ENCODE measurements around the gene SLC5A5.
A peak's percentile ranks its signal among the peaks of the same experiment; 100 is the strongest.
"Not testable (repeated sequence)": the region's sequence is repeated elsewhere in the genome, so short reads cannot be mapped to it uniquely, and the experiment has no call there.

The SLC5A5 gene

DNA sequence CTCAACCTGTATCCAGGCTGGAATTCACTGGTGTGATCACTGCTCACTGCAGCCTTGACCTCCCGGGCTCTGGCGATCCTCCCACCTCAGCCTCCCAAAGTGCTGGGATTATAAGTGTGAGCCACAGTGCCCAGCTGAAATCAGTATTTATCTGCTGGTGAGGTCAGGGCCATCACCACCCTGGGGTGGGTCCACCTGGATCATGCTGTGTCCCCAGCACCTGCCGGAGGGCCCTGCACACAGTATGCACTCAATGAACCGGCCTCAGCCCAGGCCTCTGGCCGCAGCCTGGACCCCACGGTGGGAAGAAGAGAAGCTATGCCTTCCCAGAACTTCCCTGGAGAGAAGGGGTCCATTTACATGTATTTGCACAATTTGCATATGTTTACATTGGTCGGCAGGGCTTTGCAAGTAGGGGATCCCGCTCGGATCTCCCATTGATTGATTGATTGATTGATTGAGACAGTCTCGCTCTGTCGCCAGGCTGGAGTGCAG is 2.6 kb upstream of the SLC5A5 start:
- Mint-ChIP-seq H3K36me3 (ENCODE audit: insufficient read depth) (peaks cover 14% of the 10 kb centered on the region), H3K4me3 (no peak overlapping the region), H3K9me3 (no peaks in the 10 kb centered on the region), H3K27ac (ENCODE audit: low read depth) (peak overlapping the region; percentile 77), H3K27me3 (no peaks in the 10 kb centered on the region), H3K4me1 (no peaks in the 10 kb centered on the region)
- ATAC-seq (replicated peaks; ENCODE audit: extremely low read depth, poor library complexity, severe bottlenecking) (no peak), DNase-seq (ENCODE audit: low spot score in 2 of 2) (no peak)

DNA sequence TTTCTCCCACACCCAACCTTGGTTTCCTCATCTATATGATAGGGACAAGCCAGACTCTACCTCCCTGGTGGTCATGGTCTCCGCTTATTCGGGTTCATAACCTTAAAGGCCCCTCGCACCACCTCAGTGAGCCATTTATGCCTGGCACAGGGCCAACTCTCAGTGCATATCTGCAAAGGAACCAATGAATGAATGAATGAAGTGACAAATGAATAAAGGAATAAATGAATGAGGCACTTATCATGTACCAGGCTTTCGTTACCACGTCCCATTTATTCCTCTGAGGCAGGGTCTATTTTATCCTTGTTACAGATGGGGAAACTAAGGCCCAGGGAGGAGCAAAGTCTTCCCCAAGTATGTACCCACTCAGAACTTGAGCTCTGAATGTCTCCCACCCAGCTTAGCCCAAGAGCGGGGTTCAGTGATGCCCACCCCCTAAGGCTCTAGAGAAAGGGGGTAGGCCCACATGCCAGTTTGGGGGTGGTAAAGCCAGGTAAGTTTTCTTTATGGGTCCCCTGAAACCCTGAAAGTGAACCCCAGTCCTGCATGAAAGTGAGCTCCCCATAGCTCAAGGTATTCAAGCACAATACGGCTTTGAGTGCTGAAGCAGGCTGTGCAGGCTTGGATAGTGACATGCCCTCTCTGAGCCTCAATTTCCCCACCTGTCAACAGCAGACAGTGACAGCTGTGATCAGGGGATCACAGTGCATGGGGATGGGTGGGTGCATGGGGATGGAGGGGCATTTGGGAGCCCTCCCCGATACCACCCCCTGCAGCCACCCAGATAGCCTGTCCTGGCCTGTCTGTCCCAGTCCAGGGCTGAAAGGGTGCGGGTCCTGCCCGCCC is 490 bp upstream of the SLC5A5 start:
- ATAC-seq (replicated peaks; ENCODE audit: extremely low read depth, poor library complexity, severe bottlenecking) (no peak), DNase-seq (ENCODE audit: low spot score in 2 of 2) (no peak)
- peak overlapping the region; percentile 68 for H3K4me3 Mint-ChIP-seq
- no peaks in the 10 kb centered on the region for H3K36me3 Mint-ChIP-seq (ENCODE audit: insufficient read depth)
- peak overlapping the region; percentile 74 for H3K27ac Mint-ChIP-seq (ENCODE audit: low read depth)
- H3K27me3 Mint-ChIP-seq, result no peaks in the 10 kb centered on the region
- no peaks in the 10 kb centered on the region for H3K9me3 Mint-ChIP-seq
- H3K4me1 Mint-ChIP-seq, result peaks cover 6% of the 10 kb centered on the region

DNA sequence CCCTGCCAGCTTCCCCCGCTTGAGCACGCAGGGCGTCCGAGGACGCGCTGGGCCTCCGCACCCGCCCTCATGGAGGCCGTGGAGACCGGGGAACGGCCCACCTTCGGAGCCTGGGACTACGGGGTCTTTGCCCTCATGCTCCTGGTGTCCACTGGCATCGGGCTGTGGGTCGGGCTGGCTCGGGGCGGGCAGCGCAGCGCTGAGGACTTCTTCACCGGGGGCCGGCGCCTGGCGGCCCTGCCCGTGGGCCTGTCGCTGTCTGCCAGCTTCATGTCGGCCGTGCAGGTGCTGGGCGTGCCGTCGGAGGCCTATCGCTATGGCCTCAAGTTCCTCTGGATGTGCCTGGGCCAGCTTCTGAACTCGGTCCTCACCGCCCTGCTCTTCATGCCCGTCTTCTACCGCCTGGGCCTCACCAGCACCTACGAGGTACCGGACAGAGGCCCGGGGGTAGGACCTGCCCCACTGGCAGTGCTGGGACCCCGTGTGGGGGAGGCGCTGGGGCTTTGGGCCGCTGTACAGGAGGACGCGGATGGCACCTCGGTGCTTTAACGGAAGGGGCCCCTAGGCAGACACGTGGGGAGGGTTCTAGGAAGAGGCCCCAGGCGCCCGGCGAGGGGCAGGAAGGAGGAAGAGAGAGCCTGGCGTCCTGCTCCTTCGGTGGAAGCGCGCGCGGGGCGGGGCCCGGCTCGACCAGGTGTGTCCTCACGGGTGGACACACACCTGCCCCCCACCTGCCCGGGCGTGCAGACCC is 681 bp downstream of the SLC5A5 start:
- DNase-seq (ENCODE audit: low spot score in 2 of 2) (no peak), ATAC-seq (replicated peaks; ENCODE audit: extremely low read depth, poor library complexity, severe bottlenecking) (no peak)
- H3K4me1 Mint-ChIP-seq, result peaks cover 6% of the 10 kb centered on the region
- H3K27ac Mint-ChIP-seq (ENCODE audit: low read depth), result peak overlapping the region; percentile 74
- H3K9me3 Mint-ChIP-seq, result no peaks in the 10 kb centered on the region
- H3K4me3 Mint-ChIP-seq, result peak overlapping the region; percentile 68
- no peaks in the 10 kb centered on the region for H3K27me3 Mint-ChIP-seq
- no peaks in the 10 kb centered on the region for H3K36me3 Mint-ChIP-seq (ENCODE audit: insufficient read depth)

DNA sequence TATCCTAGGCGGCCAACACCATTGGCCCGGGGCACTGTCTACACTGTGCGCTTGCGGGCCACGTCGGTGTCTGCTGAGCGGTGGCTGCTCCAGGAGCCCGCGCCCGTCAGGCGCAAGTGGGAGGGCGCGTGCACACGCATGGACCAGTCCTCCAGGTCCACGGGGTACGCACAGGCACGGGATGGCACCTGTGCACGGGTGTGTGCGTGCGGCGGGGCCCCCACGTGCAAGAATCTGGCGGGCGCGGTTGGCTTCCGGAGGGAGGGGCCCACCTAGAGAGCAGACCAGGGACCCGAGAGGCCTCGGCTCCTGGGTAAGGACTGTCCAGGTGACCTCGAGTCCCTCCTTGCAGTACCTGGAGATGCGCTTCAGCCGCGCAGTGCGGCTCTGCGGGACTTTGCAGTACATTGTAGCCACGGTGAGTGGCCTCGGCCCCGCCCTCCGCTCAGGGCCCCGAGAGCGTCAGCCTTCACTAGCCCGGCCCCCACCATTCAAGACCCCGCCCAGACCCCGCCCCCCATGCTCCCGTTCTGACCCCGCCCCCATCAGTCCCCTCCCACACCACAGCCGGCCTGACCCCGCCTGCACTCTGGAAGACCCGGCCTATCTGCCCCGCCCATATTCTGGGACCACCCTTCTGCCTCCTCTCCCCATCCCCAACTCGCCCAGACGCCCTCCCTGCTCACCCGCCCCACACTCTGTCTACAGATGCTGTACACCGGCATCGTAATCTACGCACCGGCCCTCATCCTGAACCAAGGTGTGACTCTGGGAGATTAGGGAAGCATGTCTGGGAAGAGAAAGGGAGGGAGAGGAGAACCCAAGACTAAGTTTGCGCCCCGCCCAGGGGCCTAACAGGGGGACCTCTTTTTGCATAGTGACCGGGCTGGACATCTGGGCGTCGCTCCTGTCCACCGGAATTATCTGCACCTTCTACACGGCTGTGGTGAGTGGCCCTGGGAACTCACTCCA is 2.3 kb downstream of the SLC5A5 start:
- Mint-ChIP-seq H3K27me3 (no peaks in the 10 kb centered on the region), H3K36me3 (ENCODE audit: insufficient read depth) (no peaks in the 10 kb centered on the region), H3K27ac (ENCODE audit: low read depth) (no peak overlapping the region), H3K9me3 (no peaks in the 10 kb centered on the region), H3K4me3 (peak overlapping the region; percentile 52), H3K4me1 (peaks cover 6% of the 10 kb centered on the region)
- ATAC-seq (replicated peaks; ENCODE audit: extremely low read depth, poor library complexity, severe bottlenecking), result peak; percentile 80
- no peak for DNase-seq (ENCODE audit: low spot score in 2 of 2)

DNA sequence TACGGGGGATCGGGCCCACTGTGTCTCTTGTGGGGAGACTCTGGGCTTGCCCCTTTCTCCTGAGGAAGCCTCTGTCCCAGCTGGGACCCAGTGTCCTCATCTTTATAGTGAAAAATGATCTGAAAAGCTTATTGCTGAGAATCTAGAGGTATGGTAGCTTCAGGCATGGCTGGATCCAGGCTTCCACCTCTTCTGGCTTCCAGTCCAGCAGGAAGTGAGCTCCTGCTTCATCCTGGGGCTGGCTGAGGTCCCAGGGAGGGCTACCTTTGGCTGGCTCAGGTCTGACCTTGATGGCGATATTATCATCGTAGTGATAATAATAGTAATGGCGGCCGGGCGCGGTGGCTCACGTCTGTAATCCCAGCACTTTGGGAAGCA is 3.0 kb downstream of the SLC5A5 start:
- DNase-seq (ENCODE audit: low spot score in 2 of 2) (no peak), ATAC-seq (replicated peaks; ENCODE audit: extremely low read depth, poor library complexity, severe bottlenecking) (no peak)
- Mint-ChIP-seq H3K27me3 (no peaks in the 10 kb centered on the region), H3K4me3 (peak overlapping the region; percentile 52), H3K36me3 (ENCODE audit: insufficient read depth) (no peaks in the 10 kb centered on the region), H3K4me1 (peaks cover 6% of the 10 kb centered on the region), H3K27ac (ENCODE audit: low read depth) (no peak overlapping the region), H3K9me3 (no peaks in the 10 kb centered on the region)

DNA sequence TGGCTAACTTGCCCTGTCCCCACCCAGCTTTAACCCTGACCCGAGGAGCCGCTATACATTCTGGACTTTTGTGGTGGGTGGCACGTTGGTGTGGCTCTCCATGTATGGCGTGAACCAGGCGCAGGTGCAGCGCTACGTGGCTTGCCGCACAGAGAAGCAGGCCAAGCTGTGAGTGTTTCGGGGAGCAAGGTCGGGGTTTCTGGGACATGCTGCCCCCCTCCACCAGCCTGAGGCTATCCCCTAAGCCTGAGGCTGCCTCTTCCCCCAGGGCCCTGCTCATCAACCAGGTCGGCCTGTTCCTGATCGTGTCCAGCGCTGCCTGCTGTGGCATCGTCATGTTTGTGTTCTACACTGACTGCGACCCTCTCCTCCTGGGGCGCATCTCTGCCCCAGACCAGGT is 6.0 kb downstream of the SLC5A5 start:
- peaks cover 6% of the 10 kb centered on the region for H3K4me1 Mint-ChIP-seq
- H3K36me3 Mint-ChIP-seq (ENCODE audit: insufficient read depth), result peaks cover 1% of the 10 kb centered on the region
- H3K4me3 Mint-ChIP-seq, result no peak overlapping the region
- H3K27ac Mint-ChIP-seq (ENCODE audit: low read depth), result no peak overlapping the region
- DNase-seq (ENCODE audit: low spot score in 2 of 2), result no peak
- ATAC-seq (replicated peaks; ENCODE audit: extremely low read depth, poor library complexity, severe bottlenecking), result no peak
- no peaks in the 10 kb centered on the region for H3K27me3 Mint-ChIP-seq
- no peaks in the 10 kb centered on the region for H3K9me3 Mint-ChIP-seq

DNA sequence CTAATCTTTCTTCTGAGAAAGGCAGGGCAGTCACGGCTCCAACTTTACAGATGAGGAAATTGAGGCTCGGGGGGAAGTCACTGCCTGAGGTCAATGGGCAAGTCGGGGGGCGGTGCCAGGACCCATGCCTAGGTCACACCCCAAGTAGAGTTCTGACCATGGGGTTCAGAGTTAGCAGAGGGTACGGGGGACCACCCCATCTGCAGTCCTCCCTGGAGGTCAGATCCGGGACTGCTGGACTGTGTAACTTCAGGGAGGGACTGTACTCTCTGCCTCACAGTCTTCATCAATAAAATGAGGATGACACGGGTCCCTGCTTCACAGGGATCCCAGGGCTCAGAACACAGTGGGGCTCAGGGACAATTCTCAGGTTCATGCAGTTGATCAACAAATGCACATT is 7.7 kb downstream of the SLC5A5 start:
- Mint-ChIP-seq H3K27ac (ENCODE audit: low read depth) (no peak overlapping the region), H3K4me1 (peaks cover 4% of the 10 kb centered on the region), H3K9me3 (no peaks in the 10 kb centered on the region), H3K27me3 (no peaks in the 10 kb centered on the region), H3K36me3 (ENCODE audit: insufficient read depth) (peaks cover 1% of the 10 kb centered on the region), H3K4me3 (no peak overlapping the region)
- no peak for DNase-seq (ENCODE audit: low spot score in 2 of 2)
- ATAC-seq (replicated peaks; ENCODE audit: extremely low read depth, poor library complexity, severe bottlenecking), result no peak

DNA sequence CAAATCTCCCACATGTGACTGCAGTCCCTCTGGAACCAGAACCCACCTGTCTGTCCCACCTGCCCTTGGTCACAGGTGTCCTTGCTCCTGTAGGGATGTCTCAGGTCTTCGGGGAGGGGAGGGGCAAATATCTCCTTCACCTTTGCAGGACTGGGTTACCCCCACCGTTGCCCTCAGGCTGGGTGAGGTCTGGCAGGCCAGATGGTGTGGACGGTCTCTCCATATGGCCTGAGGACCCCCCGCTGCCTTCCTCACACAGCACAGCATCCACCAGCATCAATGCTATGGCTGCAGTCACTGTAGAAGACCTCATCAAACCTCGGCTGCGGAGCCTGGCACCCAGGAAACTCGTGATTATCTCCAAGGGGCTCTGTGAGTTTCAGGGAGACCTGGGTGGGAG is 10.0 kb downstream of the SLC5A5 start:
- DNase-seq (ENCODE audit: low spot score in 2 of 2), result no peak
- Mint-ChIP-seq H3K36me3 (ENCODE audit: insufficient read depth) (peaks cover 1% of the 10 kb centered on the region), H3K27ac (ENCODE audit: low read depth) (no peak overlapping the region), H3K9me3 (no peaks in the 10 kb centered on the region), H3K4me3 (no peak overlapping the region), H3K27me3 (no peaks in the 10 kb centered on the region), H3K4me1 (no peaks in the 10 kb centered on the region)
- ATAC-seq (replicated peaks; ENCODE audit: extremely low read depth, poor library complexity, severe bottlenecking), result no peak

DNA sequence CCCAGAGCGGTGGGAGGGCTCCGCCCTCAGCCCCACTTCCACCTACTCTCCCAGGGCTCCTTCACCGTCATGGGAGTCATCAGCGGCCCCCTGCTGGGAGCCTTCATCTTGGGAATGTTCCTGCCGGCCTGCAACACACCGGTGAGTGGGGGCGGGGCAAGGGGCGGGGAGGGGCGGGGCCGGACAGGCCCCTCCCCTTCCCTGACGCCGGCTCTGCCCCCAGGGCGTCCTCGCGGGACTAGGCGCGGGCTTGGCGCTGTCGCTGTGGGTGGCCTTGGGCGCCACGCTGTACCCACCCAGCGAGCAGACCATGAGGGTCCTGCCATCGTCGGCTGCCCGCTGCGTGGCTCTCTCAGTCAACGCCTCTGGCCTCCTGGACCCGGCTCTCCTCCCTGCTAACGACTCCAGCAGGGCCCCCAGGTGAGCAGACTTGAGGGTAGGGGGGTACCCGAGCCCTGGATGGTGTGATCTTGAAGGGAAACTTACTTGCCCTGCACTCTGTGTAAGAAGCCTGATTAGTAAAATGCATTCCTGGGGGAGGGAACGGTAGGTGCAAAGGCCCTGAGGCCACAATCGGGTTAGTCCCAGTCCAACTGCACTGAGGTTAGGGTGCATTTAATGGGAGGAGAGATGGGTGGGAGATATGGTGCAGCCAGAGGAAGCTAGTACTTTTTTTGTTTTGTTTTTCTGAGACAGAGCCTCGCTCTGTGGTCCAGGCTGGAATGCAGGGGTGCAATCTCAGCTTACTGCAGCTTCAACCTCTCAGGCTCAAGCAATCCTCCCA is 12.1 kb downstream of the SLC5A5 start:
- Mint-ChIP-seq H3K36me3 (ENCODE audit: insufficient read depth) (peaks cover 3% of the 10 kb centered on the region), H3K27ac (ENCODE audit: low read depth) (no peak overlapping the region), H3K27me3 (peaks cover 1% of the 10 kb centered on the region), H3K4me3 (no peak overlapping the region), H3K4me1 (no peaks in the 10 kb centered on the region), H3K9me3 (no peaks in the 10 kb centered on the region)
- DNase-seq (ENCODE audit: low spot score in 2 of 2) (no peak), ATAC-seq (replicated peaks; ENCODE audit: extremely low read depth, poor library complexity, severe bottlenecking) (no peak)

DNA sequence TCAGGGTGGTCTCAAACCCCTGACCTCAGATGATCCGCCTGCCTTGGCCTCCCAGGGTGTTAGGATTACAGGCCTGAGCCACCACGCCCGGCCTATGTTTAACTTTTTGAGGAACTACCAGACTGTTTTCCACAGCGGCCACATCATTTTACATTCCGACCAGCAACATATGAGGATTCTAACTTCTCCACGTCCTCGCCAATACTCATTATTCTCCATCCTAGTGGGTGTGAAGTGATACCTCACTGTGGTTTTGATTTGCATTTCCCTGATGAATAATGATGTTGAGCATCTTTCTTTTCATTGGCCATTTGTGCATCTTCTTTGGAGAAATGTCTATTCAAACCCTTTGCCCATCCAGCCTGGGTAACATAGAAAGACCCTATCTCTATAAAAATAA is 14.8 kb downstream of the SLC5A5 start:
- ATAC-seq (replicated peaks; ENCODE audit: extremely low read depth, poor library complexity, severe bottlenecking), result no peak
- Mint-ChIP-seq H3K4me1 (no peaks in the 10 kb centered on the region), H3K27ac (ENCODE audit: low read depth) (no peak overlapping the region), H3K27me3 (peaks cover 20% of the 10 kb centered on the region), H3K4me3 (no peak overlapping the region), H3K36me3 (ENCODE audit: insufficient read depth) (peaks cover 3% of the 10 kb centered on the region), H3K9me3 (no peaks in the 10 kb centered on the region)
- DNase-seq (ENCODE audit: low spot score in 2 of 2), result no peak

DNA sequence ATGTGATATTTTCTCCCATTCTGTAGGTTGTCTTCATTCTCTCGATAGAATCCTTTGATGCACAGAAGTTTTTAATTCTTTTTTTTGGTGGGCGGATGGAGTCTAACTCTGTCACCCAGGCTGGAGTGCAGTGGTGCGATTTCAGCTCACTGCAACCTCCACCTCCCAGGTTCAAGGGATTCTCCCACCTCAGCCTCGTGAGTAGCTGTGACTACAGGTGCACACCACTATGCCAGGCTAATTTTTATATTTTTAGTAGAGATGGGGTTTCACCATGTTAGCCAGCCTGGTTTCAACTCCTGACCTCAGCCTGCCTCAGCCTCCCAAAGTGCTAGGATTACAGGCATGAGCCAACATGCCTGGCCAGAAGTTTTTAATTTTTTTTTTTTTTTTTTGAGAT is 15.5 kb downstream of the SLC5A5 start:
- not testable (repeated sequence) for H3K4me3 Mint-ChIP-seq; H3K27ac Mint-ChIP-seq (ENCODE audit: low read depth); H3K9me3 Mint-ChIP-seq; H3K36me3 Mint-ChIP-seq (ENCODE audit: insufficient read depth); DNase-seq (ENCODE audit: low spot score in 2 of 2); ATAC-seq (replicated peaks; ENCODE audit: extremely low read depth, poor library complexity, severe bottlenecking); H3K4me1 Mint-ChIP-seq
- H3K27me3 Mint-ChIP-seq, result peaks cover 27% of the 10 kb centered on the region

DNA sequence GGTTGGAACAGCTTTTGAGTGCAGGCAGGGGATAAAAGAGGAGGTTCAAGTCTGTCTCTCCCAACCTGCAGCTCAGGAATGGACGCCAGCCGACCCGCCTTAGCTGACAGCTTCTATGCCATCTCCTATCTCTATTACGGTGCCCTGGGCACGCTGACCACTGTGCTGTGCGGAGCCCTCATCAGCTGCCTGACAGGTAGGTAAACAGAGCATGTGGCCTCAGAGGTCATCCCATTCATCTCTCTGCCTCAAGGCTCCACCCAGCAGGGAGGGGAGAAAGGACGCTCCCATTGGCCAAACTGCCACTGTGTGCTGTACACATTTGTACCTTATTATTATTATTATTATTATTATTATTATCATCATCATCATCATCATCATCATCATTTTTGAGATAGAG is 16.5 kb downstream of the SLC5A5 start:
- Mint-ChIP-seq H3K4me3 (no peak overlapping the region), H3K27ac (ENCODE audit: low read depth) (no peak overlapping the region), H3K4me1 (no peaks in the 10 kb centered on the region), H3K27me3 (peaks cover 38% of the 10 kb centered on the region), H3K9me3 (no peaks in the 10 kb centered on the region), H3K36me3 (ENCODE audit: insufficient read depth) (peaks cover 5% of the 10 kb centered on the region)
- no peak for DNase-seq (ENCODE audit: low spot score in 2 of 2)
- no peak for ATAC-seq (replicated peaks; ENCODE audit: extremely low read depth, poor library complexity, severe bottlenecking)

Measured in central memory CD8-positive, alpha-beta T cell (primary cell).